IgD-negative memory B cell (primary cell): ENCODE results near the gene C19orf44. TPM values are rescaled to one million over a fixed set of nuclear protein-coding genes. Genes with fewer than 3 reads are reported as not detected.
A peak's percentile ranks its signal among the peaks of the same experiment; 100 is the strongest.
"Not testable (repeated sequence)": the region's sequence is repeated elsewhere in the genome, so short reads cannot be mapped to it uniquely, and the experiment has no call there.

Experiments
- H3K27ac Mint-ChIP-seq, 3 donors: one replicate each; pipeline ENCODE4 v1.8.0; 2020 to 2022; ENCODE audit warnings: mild to moderate bottlenecking in 3 of 3, mixed read lengths in 3 of 3, moderate library complexity in 1 of 3
- H3K27me3 Mint-ChIP-seq: one replicate; pipeline ENCODE4 v1.8.0; 2021; ENCODE audit warnings: mixed read lengths
- H3K36me3 Mint-ChIP-seq: one replicate; pipeline ENCODE4 v1.8.0; 2020; ENCODE audit warnings: mild to moderate bottlenecking, mixed read lengths
- H3K4me1 Mint-ChIP-seq, 3 donors: one replicate each; pipeline ENCODE4 v1.8.0; 2020 to 2022; ENCODE audit warnings: mixed read lengths in 3 of 3, mild to moderate bottlenecking in 1 of 3
- H3K4me3 Mint-ChIP-seq, 4 donors: one replicate each; pipeline ENCODE4 v1.8.0; 2020 to 2022; ENCODE audit warnings: mild to moderate bottlenecking in 4 of 4, mixed read lengths in 4 of 4, moderate library complexity in 3 of 4
- H3K9me3 Mint-ChIP-seq, 3 donors: one replicate each; pipeline ENCODE4 v1.8.0; 2020 to 2021; ENCODE audit warnings: mixed read lengths in 3 of 3, mild to moderate bottlenecking in 1 of 3
- polyA plus RNA-seq: library from polyadenylated mRNA; unstranded; fragments of 300-500 nt; fragmentation: Illumina TruSeq; gene quantifications from one replicate; pipeline ENCODE4 v1.2.3, GENCODE V29; 2021

C19orf44 gene
- polyA plus RNA-seq, 1 donor from 2014 or later = 3.6 TPM

DNA sequence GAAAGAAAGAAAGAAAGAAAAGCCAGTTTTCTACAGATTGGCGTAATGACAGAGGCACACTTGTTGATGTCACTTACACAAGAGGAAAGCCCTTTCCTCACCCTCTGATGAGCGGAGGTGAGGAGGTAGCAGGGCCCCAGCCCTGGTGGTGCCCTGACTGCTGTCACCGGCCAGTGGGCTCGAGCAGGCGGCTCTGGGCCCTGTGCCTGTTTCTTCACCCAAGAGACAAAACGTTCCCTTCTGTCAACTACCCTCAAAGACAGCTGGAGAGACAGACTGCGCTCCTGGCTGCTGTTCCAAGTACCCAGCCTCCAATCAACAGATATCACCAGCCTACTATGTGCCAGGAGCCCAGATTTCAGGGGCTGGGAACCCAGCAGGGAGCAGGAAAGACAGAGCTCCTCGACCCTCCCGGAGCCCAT, 34.6 kb upstream of the C19orf44 start:
- Mint-ChIP-seq H3K27ac (peak overlapping the region in 1 of 3 donors; percentile 10), H3K27me3 (peaks cover 1% of the 10 kb centered on the region), H3K9me3 (no peaks in the 10 kb centered on the region), H3K4me1 (peaks cover 36 to 55% (median 37%) of the 10 kb centered on the region in 3 donors), H3K4me3 (peak overlapping the region in 2 of 4 donors; percentile 17 to 49), H3K36me3 (no peaks in the 10 kb centered on the region)

DNA sequence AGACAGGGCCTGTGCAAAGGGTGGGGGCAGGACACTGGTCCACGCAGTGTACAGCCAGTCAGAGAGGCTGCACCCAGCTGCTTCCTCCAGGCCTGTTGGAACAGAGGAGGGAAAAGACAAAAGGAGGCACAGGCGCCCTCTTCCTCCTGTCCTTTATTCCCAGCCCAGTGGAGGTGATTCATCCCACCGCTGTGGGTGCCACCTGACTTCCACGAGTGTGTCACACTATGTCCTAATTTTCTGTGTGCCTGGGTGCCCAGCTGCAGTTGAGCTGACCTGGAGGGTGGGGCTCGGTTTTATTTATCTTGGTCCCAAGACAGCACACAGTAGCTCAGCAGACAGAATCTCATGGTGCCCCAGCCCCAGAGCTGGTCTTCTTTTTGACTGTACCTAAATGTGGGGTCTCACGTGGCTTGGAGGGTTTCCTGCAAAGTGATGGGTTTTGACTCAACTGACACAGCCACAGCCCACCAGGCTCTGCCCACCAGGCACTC, 33.4 kb upstream of the C19orf44 start:
- peak overlapping the region in 1 of 3 donors; percentile 14 for H3K27ac Mint-ChIP-seq
- H3K4me1 Mint-ChIP-seq = peaks cover 35 to 51% (median 37%) of the 10 kb centered on the region in 3 donors
- peaks cover 1% of the 10 kb centered on the region for H3K27me3 Mint-ChIP-seq
- no peaks in the 10 kb centered on the region for H3K9me3 Mint-ChIP-seq
- peaks cover 3% of the 10 kb centered on the region for H3K36me3 Mint-ChIP-seq
- no peak overlapping the region for H3K4me3 Mint-ChIP-seq

DNA sequence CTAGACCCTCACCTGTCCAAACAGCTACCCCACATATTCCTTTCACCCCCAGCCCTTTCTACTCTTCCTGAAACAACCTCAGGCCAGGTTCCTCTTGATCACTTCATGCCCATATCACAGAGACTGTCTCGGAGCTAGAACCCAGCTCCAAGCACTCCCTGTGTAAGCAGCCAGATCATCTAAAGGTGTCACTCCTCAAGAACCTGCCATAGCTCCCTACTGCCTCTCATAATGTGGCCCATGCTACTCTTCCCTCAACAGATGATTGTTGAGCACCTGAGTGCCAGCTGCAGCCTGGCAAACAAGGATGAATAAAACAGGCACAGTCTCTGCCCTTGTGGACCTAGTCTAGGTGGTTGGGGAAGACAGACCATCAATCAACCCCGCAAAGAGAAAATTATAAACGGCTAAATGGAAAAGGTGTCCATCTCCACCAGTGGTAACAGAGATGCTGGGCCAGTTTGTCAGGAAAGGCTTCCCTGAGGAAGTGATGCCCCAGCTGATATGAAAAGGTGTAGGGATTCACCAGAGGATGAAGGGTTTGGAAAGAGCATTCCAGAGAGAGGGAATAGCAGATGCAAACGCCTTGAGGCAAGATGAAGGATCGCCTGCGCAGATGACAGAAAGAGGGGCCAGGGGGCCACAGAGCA, 32.7 kb upstream of the C19orf44 start:
- peaks cover 3% of the 10 kb centered on the region for H3K36me3 Mint-ChIP-seq
- H3K27me3 Mint-ChIP-seq = no peaks in the 10 kb centered on the region
- H3K4me1 Mint-ChIP-seq = peaks cover 34 to 48% (median 34%) of the 10 kb centered on the region in 3 donors
- H3K4me3 Mint-ChIP-seq = peak overlapping the region in 1 of 4 donors; percentile 5
- H3K9me3 Mint-ChIP-seq = no peaks in the 10 kb centered on the region
- H3K27ac Mint-ChIP-seq = peak overlapping the region in 1 of 3 donors; percentile 14

DNA sequence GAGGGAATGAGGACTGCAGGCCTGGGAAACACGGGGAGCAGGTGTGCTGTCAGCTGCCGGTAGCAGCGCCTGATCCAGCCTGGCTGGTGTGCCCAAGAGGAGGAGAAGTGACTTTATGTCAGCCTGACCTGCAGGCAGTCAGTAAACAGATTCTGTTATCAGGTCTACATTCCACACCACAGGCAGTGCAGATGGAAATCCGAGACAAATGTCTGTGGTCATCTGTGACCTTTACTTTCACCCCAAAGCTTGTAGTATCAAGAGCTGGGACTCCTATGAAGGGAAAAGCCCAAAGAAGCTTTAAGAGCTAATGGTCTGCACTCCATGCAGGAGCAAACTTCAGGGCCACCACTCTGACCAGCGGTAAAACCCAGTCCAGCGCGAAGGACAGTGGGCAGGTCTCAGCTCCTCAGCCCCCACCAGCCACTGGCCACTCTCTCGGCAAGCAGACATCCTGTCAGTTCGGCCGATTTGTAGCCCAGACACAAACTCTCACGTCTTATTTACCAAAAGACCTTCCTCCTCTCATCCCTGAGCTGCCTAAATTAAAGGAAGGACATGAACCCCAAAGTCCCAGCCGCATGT, 32.1 kb upstream of the C19orf44 start:
- Mint-ChIP-seq H3K4me1 (peaks cover 35 to 49% (median 36%) of the 10 kb centered on the region in 3 donors), H3K27me3 (no peaks in the 10 kb centered on the region), H3K36me3 (peaks cover 3% of the 10 kb centered on the region), H3K9me3 (no peaks in the 10 kb centered on the region), H3K27ac (no peak overlapping the region), H3K4me3 (no peak overlapping the region)

DNA sequence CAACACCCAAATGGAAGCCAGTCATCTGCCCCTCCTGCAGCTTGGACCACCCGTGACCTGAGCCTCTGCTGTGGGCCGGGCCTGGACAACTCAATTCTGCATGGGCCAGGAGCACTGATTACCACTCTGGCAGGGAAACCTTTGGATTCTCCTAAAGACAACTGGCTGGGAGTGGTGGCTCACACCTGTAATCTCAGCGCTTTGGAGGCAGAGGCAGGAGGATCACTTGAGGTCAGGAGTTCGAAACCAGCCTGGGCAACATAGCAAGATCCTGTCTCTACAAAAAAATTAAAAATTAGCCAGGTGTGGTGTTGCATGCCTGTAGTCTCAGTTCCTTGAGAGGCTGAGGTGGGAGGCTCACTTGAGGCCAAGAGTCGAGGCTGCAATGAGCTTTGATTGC, 31.0 kb upstream of the C19orf44 start:
- peaks cover 3% of the 10 kb centered on the region for H3K36me3 Mint-ChIP-seq
- H3K9me3 Mint-ChIP-seq = no peaks in the 10 kb centered on the region
- H3K27me3 Mint-ChIP-seq = no peaks in the 10 kb centered on the region
- no peak overlapping the region for H3K27ac Mint-ChIP-seq
- peak overlapping the region in 1 of 4 donors; percentile 17 for H3K4me3 Mint-ChIP-seq
- peaks cover 35 to 47% (median 38%) of the 10 kb centered on the region in 3 donors for H3K4me1 Mint-ChIP-seq

DNA sequence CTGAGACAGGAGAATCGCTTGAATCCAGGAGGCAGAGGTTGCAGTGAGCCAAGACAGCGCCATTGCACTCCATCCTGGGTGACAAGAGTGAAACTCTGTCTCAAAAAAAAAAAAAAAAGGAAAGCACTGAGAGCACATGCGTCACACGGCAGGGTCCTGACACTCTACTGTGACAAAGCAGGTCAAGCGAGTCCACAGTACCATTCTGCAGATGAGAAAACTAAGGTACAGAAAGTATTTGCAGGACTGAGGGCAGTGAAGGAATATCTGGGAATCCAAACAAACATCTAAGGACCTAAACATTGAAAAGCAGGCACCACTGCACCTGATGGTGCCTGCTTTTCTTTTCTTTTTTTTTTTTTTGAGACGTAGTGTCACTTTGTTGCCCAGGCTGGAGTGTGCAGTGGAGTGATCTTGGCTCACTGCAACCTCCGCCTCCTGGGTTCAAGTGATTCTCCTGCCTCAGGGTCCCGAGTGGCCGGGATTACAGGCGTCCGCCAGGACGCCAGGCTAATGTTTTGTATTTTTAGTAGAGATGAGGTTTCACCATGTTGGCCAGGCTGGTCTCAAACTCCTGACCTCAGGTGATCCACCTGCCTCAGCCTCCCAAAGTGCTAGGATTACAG, 29.3 kb upstream of the C19orf44 start:
- Mint-ChIP-seq H3K4me1 (peaks cover 41 to 54% (median 42%) of the 10 kb centered on the region in 3 donors), H3K4me3 (peak overlapping the region in 1 of 4 donors; percentile 87)
- H3K27me3 Mint-ChIP-seq, H3K36me3 Mint-ChIP-seq, H3K27ac Mint-ChIP-seq, H3K9me3 Mint-ChIP-seq: not testable (repeated sequence)

DNA sequence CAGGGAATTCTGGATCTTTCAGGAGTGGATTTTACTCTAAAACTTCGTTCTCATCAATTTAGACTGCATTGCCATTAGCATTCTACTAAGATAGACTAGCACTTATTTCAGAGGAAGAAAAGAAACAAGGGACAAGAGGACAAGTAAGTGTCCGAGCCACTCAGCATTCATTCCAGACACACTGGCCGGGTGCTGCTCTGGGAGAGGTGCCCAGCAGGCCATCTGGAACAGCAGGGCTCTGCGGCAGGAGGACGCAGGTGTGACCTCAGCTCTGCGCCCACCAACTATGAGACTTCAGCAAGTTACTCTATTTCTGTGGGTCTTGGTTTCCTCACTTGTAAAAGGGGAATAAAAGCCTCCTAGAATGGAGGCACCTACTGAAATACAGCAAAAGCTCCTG, 28.6 kb upstream of the C19orf44 start:
- Mint-ChIP-seq H3K9me3 (no peaks in the 10 kb centered on the region), H3K4me3 (peak overlapping the region in 1 of 4 donors; percentile 87), H3K36me3 (peaks cover 3% of the 10 kb centered on the region), H3K27ac (peak overlapping the region in 1 of 3 donors; percentile 58), H3K27me3 (no peaks in the 10 kb centered on the region), H3K4me1 (peaks cover 41 to 52% (median 42%) of the 10 kb centered on the region in 3 donors)

DNA sequence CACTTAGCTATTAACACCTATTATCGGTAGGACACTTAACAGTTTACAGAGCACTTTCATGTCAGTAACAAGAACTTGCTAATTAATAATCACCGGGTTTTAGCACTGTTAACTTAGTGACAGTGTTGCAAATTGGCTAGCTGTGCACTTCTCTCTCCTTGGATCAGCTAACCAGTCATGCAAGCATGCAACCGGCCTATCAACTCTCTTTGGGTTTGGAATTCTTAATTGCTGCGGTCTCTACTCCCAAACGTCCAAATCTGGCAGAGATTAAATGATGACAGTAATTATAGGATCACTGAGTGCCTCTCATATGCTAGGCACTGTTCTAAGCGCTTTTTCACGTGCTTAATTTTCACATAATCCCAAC, 25.7 kb upstream of the C19orf44 start:
- Mint-ChIP-seq H3K27ac (peak overlapping the region; percentile 30 to 83 (median 72)), H3K9me3 (no peaks in the 10 kb centered on the region), H3K27me3 (no peaks in the 10 kb centered on the region), H3K36me3 (peaks cover 7% of the 10 kb centered on the region), H3K4me1 (peaks cover 32 to 39% (median 35%) of the 10 kb centered on the region in 3 donors), H3K4me3 (peak overlapping the region; percentile 87 to 95 (median 90))

DNA sequence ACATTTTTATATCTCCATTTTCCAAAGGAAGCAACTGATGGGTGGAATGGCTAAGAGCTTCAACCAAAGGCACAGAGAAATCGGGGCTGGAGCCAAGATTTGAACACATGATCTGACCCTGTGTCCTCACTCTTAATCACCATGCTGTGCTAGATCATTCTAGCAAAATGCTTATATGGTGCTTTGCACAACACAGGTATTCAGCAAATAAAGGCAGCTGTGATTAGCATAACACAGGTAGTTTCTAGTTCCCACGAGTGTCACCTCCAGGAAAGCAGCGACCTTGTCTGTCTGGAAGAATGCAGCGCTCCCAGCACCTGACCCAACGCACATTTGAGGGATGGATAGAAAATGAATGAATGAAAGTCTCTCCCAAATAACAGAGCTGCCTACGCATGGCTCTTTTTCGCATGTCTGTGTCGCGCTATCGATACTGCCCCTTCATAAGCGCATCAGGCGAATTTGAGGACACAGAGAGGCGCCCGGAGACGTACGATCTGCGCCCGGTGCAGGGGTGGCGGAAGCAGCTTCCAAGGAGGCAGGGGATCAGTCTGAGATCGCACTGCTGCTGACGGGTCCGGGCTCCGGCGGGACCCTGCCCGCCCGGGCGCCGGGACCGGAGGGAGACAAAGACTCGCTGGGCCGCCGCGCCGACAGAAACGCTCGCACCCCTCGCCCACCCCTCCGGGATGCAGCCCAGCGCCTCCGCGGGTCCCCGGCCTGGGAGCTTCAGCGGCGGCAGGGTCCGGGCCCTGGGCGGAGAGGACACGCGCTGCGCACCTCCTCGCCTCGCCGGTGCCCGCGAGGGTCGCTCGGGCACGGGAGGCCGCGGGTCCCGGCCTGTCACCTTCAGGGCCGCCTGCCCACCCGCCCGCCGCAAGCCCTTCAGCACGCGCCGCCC, 25.0 kb upstream of the C19orf44 start:
- Mint-ChIP-seq H3K27ac (peak overlapping the region; percentile 30 to 83 (median 72)), H3K36me3 (peaks cover 7% of the 10 kb centered on the region), H3K9me3 (no peaks in the 10 kb centered on the region), H3K4me3 (peak overlapping the region; percentile 87 to 95 (median 90)), H3K27me3 (no peaks in the 10 kb centered on the region), H3K4me1 (peaks cover 31 to 37% (median 35%) of the 10 kb centered on the region in 3 donors)

DNA sequence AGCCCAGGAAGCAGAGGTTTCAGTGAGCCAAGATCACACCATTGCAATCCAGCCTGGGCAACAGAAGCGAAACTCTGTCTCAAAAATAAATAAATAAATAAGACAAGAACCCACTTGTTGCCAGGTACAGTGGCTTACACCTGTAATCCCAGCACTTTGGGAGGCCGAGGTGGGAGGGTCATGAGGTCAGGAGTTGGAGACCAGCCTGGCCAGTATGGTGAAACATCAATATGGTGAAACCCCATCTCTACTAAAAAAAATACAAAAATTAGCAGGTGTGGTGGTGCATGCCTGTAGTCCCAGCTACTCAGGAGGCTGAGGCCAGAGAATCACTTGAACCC, 23.7 kb upstream of the C19orf44 start:
- H3K9me3 Mint-ChIP-seq, H3K27me3 Mint-ChIP-seq, H3K36me3 Mint-ChIP-seq: not testable (repeated sequence)
- Mint-ChIP-seq H3K27ac (peak overlapping the region in 2 of 3 donors; percentile 35 to 62), H3K4me1 (peaks cover 24 to 31% (median 29%) of the 10 kb centered on the region in 3 donors), H3K4me3 (peak overlapping the region; percentile 52 to 88 (median 84))

DNA sequence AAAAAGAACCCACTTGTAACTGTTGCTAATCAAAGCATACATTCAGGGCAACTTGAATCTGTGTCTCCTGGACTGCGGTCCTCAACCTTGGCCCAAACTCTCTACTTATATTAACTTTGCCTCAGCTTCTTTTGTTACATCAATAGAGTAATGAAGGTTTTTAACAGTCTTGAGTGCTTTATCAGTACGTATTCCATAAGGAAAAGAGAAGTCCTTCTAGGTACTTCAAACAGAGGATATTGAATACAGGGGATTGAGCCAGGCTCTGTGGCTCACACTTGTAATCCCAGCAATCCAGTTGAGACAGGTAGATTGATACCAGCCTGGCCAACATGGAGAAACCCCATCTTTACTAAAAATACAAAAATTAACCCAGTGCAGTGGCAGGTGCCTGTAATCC, 23.2 kb upstream of the C19orf44 start:
- H3K9me3 Mint-ChIP-seq = no peaks in the 10 kb centered on the region
- H3K36me3 Mint-ChIP-seq = peaks cover 4% of the 10 kb centered on the region
- H3K27ac Mint-ChIP-seq = peak overlapping the region in 1 of 3 donors; percentile 45
- H3K4me3 Mint-ChIP-seq = peak overlapping the region; percentile 48 to 88 (median 70)
- H3K4me1 Mint-ChIP-seq = peaks cover 20 to 27% (median 26%) of the 10 kb centered on the region in 3 donors
- H3K27me3 Mint-ChIP-seq = peaks cover 2% of the 10 kb centered on the region

DNA sequence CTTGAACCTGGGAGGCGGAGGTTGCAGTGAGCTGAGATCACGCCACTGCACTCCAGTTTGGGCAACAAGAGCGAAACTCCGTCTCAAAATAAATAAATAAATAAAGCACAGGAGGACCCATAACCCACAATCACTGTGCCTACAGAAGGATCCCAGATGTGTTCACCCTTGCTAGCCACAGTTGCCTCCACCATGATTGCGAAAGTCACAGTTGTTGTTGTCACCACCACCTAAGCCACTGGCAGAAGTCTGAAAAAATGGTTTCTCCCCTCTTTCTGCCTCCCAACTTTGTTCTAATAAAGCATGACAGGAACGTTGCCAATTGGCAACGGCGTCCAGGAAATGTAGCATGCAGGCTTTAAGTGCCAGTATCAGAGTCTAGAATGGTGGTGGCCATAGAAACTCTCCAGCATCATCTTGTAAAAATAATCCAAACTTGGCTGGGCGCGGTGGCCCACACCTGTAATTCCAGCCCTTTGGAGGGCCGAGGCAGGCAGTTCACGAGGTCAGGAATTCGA, 22.3 kb upstream of the C19orf44 start:
- Mint-ChIP-seq H3K4me1 (peaks cover 16 to 20% (median 19%) of the 10 kb centered on the region in 3 donors), H3K4me3 (peak overlapping the region in 1 of 4 donors; percentile 60), H3K9me3 (no peaks in the 10 kb centered on the region), H3K27ac (no peak overlapping the region), H3K27me3 (peaks cover 2% of the 10 kb centered on the region), H3K36me3 (peaks cover 4% of the 10 kb centered on the region)

DNA sequence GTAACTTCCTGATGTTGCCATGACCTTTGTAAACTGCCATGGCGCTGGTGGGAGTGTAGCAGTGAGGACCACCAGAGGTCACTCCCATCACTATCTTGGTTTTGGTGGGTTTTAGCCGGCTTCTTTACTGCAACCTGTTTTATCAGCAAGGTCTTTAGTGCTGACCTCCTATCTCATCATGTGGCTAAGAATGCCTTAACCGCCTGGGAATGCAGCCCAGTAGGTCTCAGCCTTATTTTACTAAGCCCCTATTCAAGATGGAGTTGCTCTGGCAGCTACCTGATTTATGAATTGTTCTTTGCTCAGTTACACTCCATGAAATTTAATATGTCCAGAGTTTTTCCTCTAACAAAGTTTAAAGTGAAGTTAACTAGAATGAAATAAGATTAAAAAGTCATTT, 19.8 kb upstream of the C19orf44 start:
- H3K27me3 Mint-ChIP-seq = peaks cover 2% of the 10 kb centered on the region
- H3K4me3 Mint-ChIP-seq = no peak overlapping the region
- no peak overlapping the region for H3K27ac Mint-ChIP-seq
- no peaks in the 10 kb centered on the region for H3K9me3 Mint-ChIP-seq
- peaks cover 0 to 4% (median 2%) of the 10 kb centered on the region in 3 donors for H3K4me1 Mint-ChIP-seq
- H3K36me3 Mint-ChIP-seq = peaks cover 4% of the 10 kb centered on the region

DNA sequence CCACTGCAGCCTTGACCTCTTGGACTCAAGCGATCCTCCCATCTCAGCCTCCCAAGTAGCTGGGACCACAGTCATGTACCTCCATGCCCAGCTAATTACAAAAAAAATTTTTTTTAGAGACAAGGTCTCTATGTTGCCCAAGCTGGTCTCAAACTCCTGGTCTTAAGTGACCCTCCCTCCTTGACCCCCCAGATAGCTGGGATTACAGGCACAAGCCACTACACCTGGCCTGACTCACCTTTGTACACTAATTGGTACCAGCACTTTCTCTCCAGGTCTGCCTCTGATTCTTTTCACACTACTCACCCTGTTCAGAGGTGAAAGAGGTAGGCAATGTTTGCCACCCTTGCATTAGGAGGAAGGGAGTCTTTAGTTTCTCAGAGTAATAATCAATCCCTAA, 18.9 kb upstream of the C19orf44 start:
- Mint-ChIP-seq H3K4me3 (no peak overlapping the region), H3K27me3 (peaks cover 2% of the 10 kb centered on the region), H3K4me1 (peaks cover 0 to 4% (median 2%) of the 10 kb centered on the region in 3 donors), H3K9me3 (no peaks in the 10 kb centered on the region), H3K27ac (no peak overlapping the region), H3K36me3 (peaks cover 4% of the 10 kb centered on the region)
